Chondrocyte (in vitro differentiated cells): Measurements from ENCODE around the gene SSTR5. TPM values are rescaled to one million over a fixed set of nuclear protein-coding genes. Genes with fewer than 3 reads are reported as not detected.

ENCODE experiments used
- DNase-seq: peaks from one replicate; pipeline ENCODE4 v3.0.0; 2021; ENCODE audit warnings: mixed read lengths, low spot score
- H3K27ac Mint-ChIP-seq: one replicate; pipeline ENCODE4 v1.8.0; 2021; ENCODE audit warnings: mild to moderate bottlenecking, moderate library complexity, mixed read lengths; ENCODE audit not compliant: unreplicated experiment
- H3K27me3 Mint-ChIP-seq: 2 replicates; pipeline ENCODE4 v1.8.0; 2021; ENCODE audit warnings: low read depth, mixed read lengths
- H3K36me3 Mint-ChIP-seq: 2 replicates; pipeline ENCODE4 v1.8.0; 2021; ENCODE audit warnings: low read depth, mixed read lengths
- H3K4me1 Mint-ChIP-seq: 2 replicates; pipeline ENCODE4 v1.8.0; 2021; ENCODE audit warnings: low read depth, mild to moderate bottlenecking, mixed read lengths
- H3K4me3 Mint-ChIP-seq: one replicate; pipeline ENCODE4 v1.8.0; 2021; ENCODE audit warnings: mild to moderate bottlenecking, moderate library complexity, mixed read lengths; ENCODE audit not compliant: unreplicated experiment
- H3K9me3 Mint-ChIP-seq: 2 replicates; pipeline ENCODE4 v1.8.0; 2021; ENCODE audit warnings: low read depth, mixed read lengths
- total RNA-seq: library from RNA; stranded (reverse); gene quantifications from 3 replicates; pipeline ENCODE4 v1.2.1, GENCODE V29; 2021
- TF ChIP-seq, protein P1 (sequence below): fragments of 200-600 bp; sonication (generic); IDR thresholded peaks from 2 replicates; pipeline ENCODE4 v1.5.0; 2021; ENCODE audit warnings: antibody characterized with exemption, mild to moderate bottlenecking, moderate library complexity

The SSTR5 gene
- total RNA-seq, 1 donor from 2014 or later, result not detected

DNA sequence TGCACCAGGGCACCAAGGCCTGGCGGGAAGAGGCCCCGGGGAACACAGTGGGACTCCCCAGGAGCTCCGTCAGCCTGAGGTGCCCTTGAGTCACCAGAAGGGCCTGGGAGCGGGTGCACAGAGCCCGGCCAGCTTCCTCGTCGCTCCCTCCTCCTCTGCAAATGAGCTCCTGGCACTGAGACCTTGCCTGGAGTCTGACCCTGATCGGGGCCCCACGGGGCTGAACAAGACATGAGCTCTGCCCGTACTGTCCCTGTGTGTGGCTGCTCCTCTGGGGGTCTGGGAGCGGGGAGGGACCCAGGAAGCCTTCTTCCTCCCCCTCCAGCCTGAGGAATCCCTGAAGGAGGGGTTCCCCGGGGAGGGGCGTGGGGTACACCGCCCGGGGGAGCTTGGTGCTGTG, 36.4 kb upstream of the SSTR5 start:
- Mint-ChIP-seq H3K4me3 (no peak overlapping the region), H3K4me1 (peaks cover 4% of the 10 kb centered on the region), H3K36me3 (no peaks in the 10 kb centered on the region), H3K27ac (no peak overlapping the region), H3K9me3 (no peaks in the 10 kb centered on the region), H3K27me3 (no peaks in the 10 kb centered on the region)
- TF ChIP-seq, protein P1, sequence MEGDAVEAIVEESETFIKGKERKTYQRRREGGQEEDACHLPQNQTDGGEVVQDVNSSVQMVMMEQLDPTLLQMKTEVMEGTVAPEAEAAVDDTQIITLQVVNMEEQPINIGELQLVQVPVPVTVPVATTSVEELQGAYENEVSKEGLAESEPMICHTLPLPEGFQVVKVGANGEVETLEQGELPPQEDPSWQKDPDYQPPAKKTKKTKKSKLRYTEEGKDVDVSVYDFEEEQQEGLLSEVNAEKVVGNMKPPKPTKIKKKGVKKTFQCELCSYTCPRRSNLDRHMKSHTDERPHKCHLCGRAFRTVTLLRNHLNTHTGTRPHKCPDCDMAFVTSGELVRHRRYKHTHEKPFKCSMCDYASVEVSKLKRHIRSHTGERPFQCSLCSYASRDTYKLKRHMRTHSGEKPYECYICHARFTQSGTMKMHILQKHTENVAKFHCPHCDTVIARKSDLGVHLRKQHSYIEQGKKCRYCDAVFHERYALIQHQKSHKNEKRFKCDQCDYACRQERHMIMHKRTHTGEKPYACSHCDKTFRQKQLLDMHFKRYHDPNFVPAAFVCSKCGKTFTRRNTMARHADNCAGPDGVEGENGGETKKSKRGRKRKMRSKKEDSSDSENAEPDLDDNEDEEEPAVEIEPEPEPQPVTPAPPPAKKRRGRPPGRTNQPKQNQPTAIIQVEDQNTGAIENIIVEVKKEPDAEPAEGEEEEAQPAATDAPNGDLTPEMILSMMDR, result no peak
- no peak for DNase-seq

DNA sequence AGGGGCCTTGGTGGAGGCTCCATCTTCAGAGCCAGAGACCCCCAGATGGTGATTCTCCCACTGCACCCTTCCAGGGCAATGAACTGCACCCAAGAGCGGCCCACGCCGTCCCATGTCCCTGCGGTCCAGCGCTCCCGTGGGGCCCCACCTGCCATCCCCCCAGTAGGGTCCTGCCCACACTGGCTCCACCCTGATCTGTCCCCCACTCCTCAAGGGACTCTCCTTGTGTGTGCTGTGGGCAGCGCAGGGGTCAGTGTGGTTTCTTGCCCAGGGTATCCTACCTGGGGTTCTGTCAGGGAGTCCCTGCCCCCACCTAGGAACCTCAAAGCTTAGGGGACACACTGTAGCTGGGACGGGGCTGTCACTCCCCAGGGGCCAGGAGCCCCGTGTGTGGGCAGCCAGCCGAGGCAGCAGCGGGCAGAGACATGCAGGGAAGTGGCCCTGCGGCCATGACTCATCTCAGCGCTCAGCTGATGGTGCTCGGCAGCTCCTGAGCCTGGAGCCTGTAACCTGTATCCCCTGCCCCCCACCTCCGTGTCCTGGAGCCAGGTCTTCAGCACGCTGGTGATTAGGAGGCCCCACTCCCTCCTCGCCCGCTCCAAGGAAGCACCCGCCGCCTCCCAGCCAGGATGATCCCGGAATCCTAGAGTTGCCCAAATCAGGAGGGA, 35.7 kb upstream of the SSTR5 start:
- Mint-ChIP-seq H3K4me3 (no peak overlapping the region), H3K27me3 (no peaks in the 10 kb centered on the region), H3K27ac (no peak overlapping the region), H3K36me3 (no peaks in the 10 kb centered on the region), H3K4me1 (peaks cover 4% of the 10 kb centered on the region), H3K9me3 (peaks cover 4% of the 10 kb centered on the region)
- TF ChIP-seq, protein P1, result no peak
- no peak for DNase-seq

DNA sequence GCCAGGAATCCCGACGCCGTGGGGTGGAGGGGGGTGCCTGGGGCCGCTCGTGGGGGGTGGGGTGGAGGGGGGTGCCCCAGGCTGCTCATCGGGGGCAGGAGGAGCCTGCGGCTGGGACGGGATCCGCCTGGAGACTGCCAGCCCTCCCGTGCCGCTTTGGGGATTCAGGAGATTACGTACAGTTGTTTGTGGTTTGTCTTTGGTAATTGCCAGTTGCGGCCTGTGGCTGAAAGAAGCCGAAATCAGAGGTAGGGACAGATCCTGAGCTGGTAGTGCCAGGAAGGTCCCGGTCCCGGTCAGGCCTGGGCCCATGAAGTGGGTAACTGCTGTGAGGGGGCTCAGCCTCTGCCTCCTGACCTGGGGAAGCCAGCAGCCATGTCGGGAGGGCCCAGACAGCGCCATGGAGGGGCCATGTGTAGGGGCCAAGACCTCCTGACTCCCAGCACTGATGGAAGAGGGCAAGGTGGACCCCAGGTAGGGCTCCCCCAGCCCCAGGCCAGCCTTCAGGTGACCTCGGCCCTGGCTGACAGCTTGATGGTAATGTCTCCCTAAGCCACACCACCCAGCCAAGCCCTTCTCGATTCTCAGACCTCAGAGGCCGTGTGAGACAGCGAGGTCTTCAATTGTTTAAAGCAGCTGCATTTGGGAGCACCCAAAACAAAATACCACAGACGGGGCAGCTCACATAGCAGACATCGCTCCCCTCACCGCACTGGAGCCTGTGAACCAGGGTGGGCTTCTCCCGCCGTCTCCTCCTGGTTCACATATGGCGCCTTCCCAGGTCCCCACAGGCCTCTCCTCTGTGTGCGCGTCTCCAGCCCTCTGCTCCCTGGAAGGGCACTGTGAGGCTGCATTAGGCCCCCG, 34.9 kb upstream of the SSTR5 start:
- Mint-ChIP-seq H3K27me3 (no peaks in the 10 kb centered on the region), H3K4me1 (peaks cover 4% of the 10 kb centered on the region), H3K9me3 (peaks cover 10% of the 10 kb centered on the region), H3K36me3 (peaks cover 2% of the 10 kb centered on the region), H3K27ac (no peak overlapping the region), H3K4me3 (no peak overlapping the region)
- no peak for DNase-seq
- TF ChIP-seq, protein P1, result no peak

DNA sequence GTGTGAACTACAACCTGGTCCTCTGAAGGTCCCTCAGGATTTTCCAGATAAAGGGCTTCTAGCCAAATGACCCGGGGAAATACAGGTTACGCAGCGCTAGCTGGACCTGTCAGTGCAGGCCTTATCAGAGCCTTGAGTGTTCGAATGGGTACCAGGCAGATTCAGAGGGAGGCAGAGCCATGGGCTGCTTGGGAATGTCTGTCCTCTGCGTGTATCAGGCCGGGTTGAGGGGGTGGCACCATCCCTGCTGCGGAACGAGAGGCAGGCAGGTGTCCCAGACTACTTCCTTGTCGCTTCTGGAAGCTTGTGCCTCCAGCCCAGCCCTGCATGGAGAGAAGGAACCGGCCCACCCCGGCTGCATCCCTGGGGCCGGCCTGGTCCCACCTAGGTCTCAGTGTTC, 33.6 kb upstream of the SSTR5 start:
- DNase-seq, result no peak
- peaks cover 2% of the 10 kb centered on the region for H3K36me3 Mint-ChIP-seq
- TF ChIP-seq, protein P1, result no peak
- no peak overlapping the region for H3K27ac Mint-ChIP-seq
- peaks cover 10% of the 10 kb centered on the region for H3K9me3 Mint-ChIP-seq
- peaks cover 4% of the 10 kb centered on the region for H3K4me1 Mint-ChIP-seq
- H3K27me3 Mint-ChIP-seq, result no peaks in the 10 kb centered on the region
- H3K4me3 Mint-ChIP-seq, result no peak overlapping the region

DNA sequence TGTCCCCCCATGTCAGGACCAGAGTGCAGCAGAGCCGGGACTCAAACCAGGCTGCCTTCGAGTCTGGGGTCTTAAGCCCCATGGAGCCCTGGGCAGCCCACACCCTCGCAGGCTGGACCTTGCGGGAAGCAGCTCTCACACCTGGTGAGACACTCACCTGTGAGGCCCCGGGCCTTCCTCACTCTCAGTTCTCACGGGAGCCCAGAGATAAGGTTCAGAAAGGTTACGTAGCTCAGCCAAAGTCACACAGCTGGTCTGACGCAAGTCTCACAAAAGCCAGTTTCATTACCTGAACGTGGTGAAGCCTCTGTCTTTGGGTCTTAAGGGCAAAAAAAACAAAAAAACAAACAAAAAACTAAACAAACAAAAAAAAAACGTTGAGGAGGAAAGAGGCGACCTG, 32.8 kb upstream of the SSTR5 start:
- H3K4me1 Mint-ChIP-seq, result peaks cover 4% of the 10 kb centered on the region
- TF ChIP-seq, protein P1, result no peak

More for the DNA sequence above, 32.8 kb upstream of the SSTR5 start:
- no peaks in the 10 kb centered on the region for H3K27me3 Mint-ChIP-seq
- no peak overlapping the region for H3K4me3 Mint-ChIP-seq
- peaks cover 10% of the 10 kb centered on the region for H3K9me3 Mint-ChIP-seq
- no peak overlapping the region for H3K27ac Mint-ChIP-seq
- peaks cover 2% of the 10 kb centered on the region for H3K36me3 Mint-ChIP-seq
- no peak for DNase-seq
